Measurements from ENCODE around the gene SRMS.

DNA sequence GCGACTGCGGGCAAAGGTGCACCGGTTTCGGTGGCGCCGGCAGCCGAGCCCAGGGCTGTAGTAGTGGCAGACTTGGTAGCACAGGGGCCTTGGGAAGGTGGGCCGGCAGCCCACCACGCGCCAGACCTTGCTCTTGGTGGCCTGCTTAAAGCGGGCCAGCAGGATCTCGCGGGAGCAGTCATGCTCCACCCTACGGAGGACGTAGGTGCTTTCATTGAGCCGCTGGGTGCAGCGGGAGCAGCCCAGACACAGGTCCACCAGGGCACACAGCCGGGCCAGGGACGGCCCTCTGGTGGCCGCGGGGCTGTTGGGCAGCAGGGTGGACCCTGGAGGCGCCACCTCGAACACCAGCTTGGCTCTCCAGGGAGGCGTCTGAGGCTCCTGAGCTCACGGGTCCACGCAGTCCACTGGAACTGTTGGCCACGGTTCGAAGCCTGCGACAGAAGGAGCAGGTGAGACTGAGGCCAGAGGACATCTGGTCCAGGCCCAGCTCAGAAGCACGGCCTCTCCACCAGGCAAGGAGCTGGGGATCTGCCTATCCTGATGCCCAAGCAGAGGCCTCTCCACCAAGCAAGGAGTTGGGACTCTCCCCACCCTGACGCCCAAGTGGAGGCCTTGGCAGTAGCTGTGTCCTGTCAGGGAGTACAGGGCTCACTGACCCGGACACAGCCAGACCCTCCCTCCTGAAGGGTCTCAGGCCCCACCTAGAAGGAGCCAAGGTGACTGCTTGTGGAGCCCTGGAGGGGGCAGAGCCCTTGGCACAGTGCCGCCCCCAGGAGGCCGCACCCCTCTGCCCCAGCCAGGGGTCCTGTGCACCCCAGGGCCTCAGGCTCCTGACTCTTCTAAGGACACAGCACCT, 25.5 kb upstream of the SRMS start:
- TF ChIP-seq POLR2A (IDR thresholded peaks at IDR 0.05; ENCODE audit: low read length) (no peak), GATA1 (IDR thresholded peaks at IDR 0.05; ENCODE audit: low read depth, low read length) (no peak)

Measured in erythroblast (primary cell).